Vagina (tissue), 2 donors: ENCODE measurements around the gene GNAZ. TPM values are rescaled to one million over a fixed set of nuclear protein-coding genes. Genes with fewer than 3 reads are reported as not detected.

ENCODE experiments used
- DNase-seq, 2 donors: peaks; one replicate each; pipeline ENCODE4 v3.0.0-alpha.2; 2017; ENCODE audit errors: extremely low spot score in 2 of 2
- H3K27ac ChIP-seq: fragments of 200-600 bp; sonication (generic); one replicate; pipeline ENCODE4 v1.5.1; 2019
- H3K27me3 ChIP-seq: fragments of 200-600 bp; sonication (generic); one replicate; pipeline ENCODE4 v1.5.1; 2019
- H3K36me3 ChIP-seq, 2 donors: fragments of 200-600 bp; sonication (generic); one replicate each; pipeline ENCODE4 v1.5.1; 2017 to 2019
- H3K4me1 ChIP-seq: fragments of 200-600 bp; sonication (generic); one replicate; pipeline ENCODE4 v1.5.1; 2019
- H3K4me3 ChIP-seq, 2 donors: fragments of 200-600 bp; sonication (generic); 1 replicate in 1 of 2; 2 replicates in 1 of 2; pipeline ENCODE4 v1.5.1; 2016 to 2019
- H3K9me3 ChIP-seq: fragments of 200-600 bp; sonication (generic); one replicate; pipeline ENCODE4 v1.5.1; 2019
- CTCF ChIP-seq, 3 experiments: fragments of 450-650 bp in 2 of 3; fragments of 200-600 bp in 1 of 3; sonication (generic) in 1 of 3; IDR thresholded peaks; one replicate each; pipeline ENCODE4 v1.5.1; 2017 to 2019; ENCODE audit warnings: antibody characterized with exemption in 3 of 3, mild to moderate bottlenecking in 2 of 3, moderate library complexity in 2 of 3
- POLR2A ChIP-seq, 2 donors: fragments of 450-650 bp; IDR thresholded peaks; one replicate each; pipeline ENCODE4 v1.6.1; 2017; ENCODE audit warnings: antibody characterized with exemption in 2 of 2, mild to moderate bottlenecking in 2 of 2, moderate library complexity in 2 of 2
- POLR2AphosphoS5 ChIP-seq, 2 donors: sonication (generic); formaldehyde crosslinking; IDR thresholded peaks; one replicate each; pipeline ENCODE4 v1.9.0; 2017; ENCODE audit warnings: antibody characterized with exemption in 2 of 2, mild to moderate bottlenecking in 2 of 2, low read depth in 1 of 2; ENCODE audit not compliant: insufficient read depth in 1 of 2
- intact Hi-C: fragments of 100-400 bp; cut with DNase I; formaldehyde crosslinking; loops from one replicate; pipeline ENCODE4 v1.15.1; 2023
- total RNA-seq: library from RNA; depleted of rRNA; stranded (reverse); fragments of >200 nt; gene quantifications from one replicate; pipeline ENCODE4 v1.2.3, GENCODE V29; 2016

Gene GNAZ
- total RNA-seq, 1 donor from 2014 or later: 11.3 TPM

DNA sequence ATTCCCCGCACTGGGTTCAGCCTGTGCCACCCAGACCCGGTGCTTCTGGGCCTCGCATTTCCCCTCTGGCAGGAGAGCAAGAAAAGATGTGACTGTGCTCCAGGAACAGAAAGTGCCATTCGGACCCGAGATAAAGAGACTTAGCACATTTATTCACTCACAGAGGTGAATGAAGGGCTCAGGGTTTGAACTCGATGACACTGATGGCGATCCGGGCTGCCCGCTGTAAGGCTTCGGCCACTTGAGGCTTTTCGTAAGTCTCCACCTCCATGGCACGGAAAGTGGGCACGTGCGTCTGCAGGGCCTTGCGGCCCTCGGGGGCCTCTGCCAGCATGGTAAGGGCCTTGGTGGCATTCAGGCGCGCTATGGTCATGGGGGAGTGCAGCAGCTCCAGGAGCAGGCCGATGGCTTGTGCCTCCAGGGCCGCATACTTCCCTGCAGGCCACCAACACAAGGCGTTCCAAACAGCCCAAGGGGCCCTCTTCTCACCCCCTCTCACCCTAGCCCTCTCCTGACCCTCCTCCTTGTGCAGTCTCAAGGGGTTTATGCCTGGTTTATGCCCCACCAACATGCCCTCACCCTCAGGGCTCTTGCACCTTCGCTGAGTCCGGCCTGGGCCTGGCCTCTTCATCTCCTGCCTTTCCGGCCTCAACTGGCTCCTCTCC is 10.9 kb upstream of the GNAZ start:
- Histone ChIP-seq H3K4me3 (no peak overlapping the region), H3K27ac (no peak overlapping the region), H3K4me1 (no peaks in the 10 kb centered on the region), H3K36me3 (no peaks in the 10 kb centered on the region), H3K27me3 (no peaks in the 10 kb centered on the region), H3K9me3 (no peaks in the 10 kb centered on the region)
- peak in 1 of 2 donors; percentile 82 for DNase-seq
- intact Hi-C loops: no loop called here
- TF ChIP-seq CTCF (IDR thresholded peaks at IDR 0.05): no peak
- no peak for TF ChIP-seq POLR2AphosphoS5 (IDR thresholded peaks at IDR 0.05; ENCODE audit: insufficient read depth in 1 of 2, low read depth in 1 of 2)
- TF ChIP-seq POLR2A (IDR thresholded peaks at IDR 0.05): no peak

- Histone ChIP-seq H3K36me3 (no peaks in the 10 kb centered on the region), H3K27ac (no peak overlapping the region), H3K27me3 (no peaks in the 10 kb centered on the region), H3K4me3 (no peak overlapping the region), H3K4me1 (no peaks in the 10 kb centered on the region), H3K9me3 (no peaks in the 10 kb centered on the region)
- intact Hi-C loops: no loop called here
- TF ChIP-seq POLR2A (IDR thresholded peaks at IDR 0.05) (no peak), POLR2AphosphoS5 (IDR thresholded peaks at IDR 0.05; ENCODE audit: insufficient read depth in 1 of 2, low read depth in 1 of 2) (no peak), CTCF (IDR thresholded peaks at IDR 0.05) (no peak)
- peak in 1 of 2 donors; percentile 72 for DNase-seq
These were observed 9.5 kb upstream of the GNAZ start for GRCh38 chr22:23060612-23061400.

DNA sequence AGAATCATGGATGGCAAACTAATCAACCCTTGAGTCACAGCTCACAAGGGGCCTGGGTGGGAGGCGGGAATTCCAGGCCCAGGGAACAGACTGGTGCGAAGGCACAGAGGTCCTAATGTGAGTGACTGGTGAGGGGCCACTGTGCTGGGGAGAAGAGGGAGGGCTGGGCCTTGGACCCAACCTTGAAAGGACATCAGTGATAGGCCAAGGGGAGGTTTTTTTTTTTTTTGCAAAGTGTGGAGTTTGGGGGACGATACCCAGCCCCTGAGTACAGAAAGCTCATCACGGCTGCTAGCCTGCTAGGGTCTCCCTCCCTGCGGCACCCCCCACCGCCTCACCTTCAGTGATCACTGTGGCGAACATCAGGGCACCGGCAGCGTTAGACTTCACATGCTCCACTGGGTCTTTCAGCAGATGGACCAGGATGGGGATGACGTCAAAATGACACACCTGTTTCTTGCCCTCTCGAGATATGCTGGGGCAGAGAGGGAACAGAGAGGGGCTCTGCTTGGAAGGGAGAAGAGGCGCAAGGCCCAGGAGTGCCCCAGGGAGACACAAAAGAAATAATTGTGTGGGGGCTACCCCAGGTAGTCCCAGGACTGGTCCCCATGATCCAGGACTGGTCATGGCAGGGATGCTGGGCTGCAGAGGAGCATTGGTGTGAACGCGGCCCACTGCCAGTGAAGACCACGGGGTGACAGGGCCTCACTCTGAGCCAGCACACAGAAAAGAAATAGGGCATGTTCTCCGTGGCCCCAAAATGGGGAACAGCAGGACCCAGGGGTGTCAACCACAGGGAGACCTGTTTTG is 8.6 kb upstream of the GNAZ start:
- no peaks in the 10 kb centered on the region for H3K4me1 ChIP-seq
- H3K4me3 ChIP-seq: no peak overlapping the region
- no peaks in the 10 kb centered on the region for H3K36me3 ChIP-seq
- no peak overlapping the region for H3K27ac ChIP-seq
- no peaks in the 10 kb centered on the region for H3K9me3 ChIP-seq
- peak in 1 of 2 donors; percentile 58 for DNase-seq
- TF ChIP-seq POLR2A (IDR thresholded peaks at IDR 0.05) (no peak), POLR2AphosphoS5 (IDR thresholded peaks at IDR 0.05; ENCODE audit: insufficient read depth in 1 of 2, low read depth in 1 of 2) (no peak)
- intact Hi-C loops: no loop called here
- H3K27me3 ChIP-seq: no peaks in the 10 kb centered on the region

DNA sequence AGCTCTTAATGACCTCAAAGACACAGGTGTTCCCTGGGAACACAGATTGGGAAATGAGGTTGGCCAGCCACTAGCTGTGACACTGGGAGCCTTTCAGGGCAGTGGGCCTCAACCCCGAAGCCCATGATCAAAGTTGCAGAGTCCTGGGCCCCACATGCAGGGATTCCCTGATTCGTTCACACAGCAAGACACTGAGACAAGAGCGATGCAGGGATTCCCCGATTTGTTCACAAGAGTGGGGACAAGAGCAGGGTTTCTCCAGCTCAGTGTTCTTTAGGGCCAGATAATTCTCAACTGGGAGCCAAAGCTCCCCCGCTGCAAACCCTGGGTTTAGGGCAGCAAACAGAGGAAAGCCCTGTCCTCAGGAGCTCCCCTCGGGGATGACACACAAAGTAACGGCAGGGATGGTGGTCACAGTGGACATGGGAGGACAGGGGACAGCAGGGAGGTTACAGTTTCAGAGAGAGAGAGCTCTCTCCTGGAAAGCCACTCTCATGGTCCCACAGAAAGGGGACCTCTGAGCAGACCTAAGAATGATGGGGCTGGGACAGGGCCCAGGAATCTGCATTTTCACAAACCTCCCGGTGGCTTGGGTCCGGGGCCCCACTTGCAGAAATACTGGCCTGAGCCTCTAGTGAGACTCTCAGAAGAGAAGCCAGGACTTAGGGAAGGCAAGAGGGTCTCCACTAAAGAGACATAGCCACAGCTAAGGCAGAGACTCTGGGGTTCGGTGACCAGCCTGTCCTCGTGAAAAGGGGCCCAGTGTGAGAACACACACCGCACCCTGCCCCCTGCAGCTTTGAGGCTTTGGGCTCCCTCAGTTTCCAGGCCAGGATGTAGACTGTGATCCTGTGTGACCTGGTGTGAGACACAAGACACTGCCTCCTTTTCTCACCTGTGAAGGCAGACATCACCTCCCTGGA is 7.4 kb upstream of the GNAZ start:
- Histone ChIP-seq H3K4me3 (no peak overlapping the region), H3K4me1 (no peaks in the 10 kb centered on the region), H3K27me3 (no peaks in the 10 kb centered on the region), H3K9me3 (no peaks in the 10 kb centered on the region), H3K36me3 (no peaks in the 10 kb centered on the region), H3K27ac (no peak overlapping the region)
- intact Hi-C loops: no loop called here
- no peak for TF ChIP-seq POLR2A (IDR thresholded peaks at IDR 0.05)
- no peak for TF ChIP-seq CTCF (IDR thresholded peaks at IDR 0.05)
- no peak for TF ChIP-seq POLR2AphosphoS5 (IDR thresholded peaks at IDR 0.05; ENCODE audit: insufficient read depth in 1 of 2, low read depth in 1 of 2)
- DNase-seq: peak in 1 of 2 donors; percentile 64
